GM19035 (cell line): ENCODE results near the gene AOC3.
"Not testable (repeated sequence)": the region's sequence is repeated elsewhere in the genome, so short reads cannot be mapped to it uniquely, and the experiment has no call there.

Source experiments
- ATAC-seq: cut with Tn5 transposase; IDR thresholded peaks from one replicate; pipeline ENCODE4 v1.9.1; 2021; ENCODE audit not compliant: unreplicated experiment

AOC3 gene

GRCh38 chr17:42891539-42892152 lies 40.6 kb downstream of the AOC3 start:
- ATAC-seq = no peak

- ATAC-seq = no peak
Observed at GRCh38 chr17:42893359-42893758, 42.4 kb downstream of the AOC3 start.

GRCh38 chr17:42894283-42895184 lies 43.5 kb downstream of the AOC3 start:
- ATAC-seq = no peak

GRCh38 chr17:42895185-42895555 lies 44.2 kb downstream of the AOC3 start:
- ATAC-seq = no peak

- no peak for ATAC-seq
Observed at GRCh38 chr17:42898147-42898811, 47.3 kb downstream of the AOC3 start.

GRCh38 chr17:42899981-42900380 lies 49.0 kb downstream of the AOC3 start:
- ATAC-seq = not testable (repeated sequence)

GRCh38 chr17:42900460-42901331 lies 49.7 kb downstream of the AOC3 start, which contains the start of gene G6PC1:
Gene G6PC1 (plus strand): TSS chr17:42900799. CDS start chr17:42900877, 78 bp downstream.
- ATAC-seq = no peak

- no peak for ATAC-seq
Observed at GRCh38 chr17:42901535-42902229, 50.7 kb downstream of the AOC3 start.

- no peak for ATAC-seq
Observed at GRCh38 chr17:42904110-42904469, 53.1 kb downstream of the AOC3 start.

GRCh38 chr17:42906772-42907446 lies 55.9 kb downstream of the AOC3 start:
- ATAC-seq = no peak
